GM18519 (cell line): ENCODE measurements around the gene GTPBP4.

Experiments used
- ATAC-seq: cut with Tn5 transposase; IDR thresholded peaks from one replicate; pipeline ENCODE4 v1.9.1; 2021; ENCODE audit warnings: mild to moderate bottlenecking, moderate library complexity; ENCODE audit not compliant: unreplicated experiment, low FRiP score

GTPBP4 gene

GRCh38 chr10:964988-965417 is 23.2 kb upstream of the GTPBP4 start:
- ATAC-seq, result no peak

DNA sequence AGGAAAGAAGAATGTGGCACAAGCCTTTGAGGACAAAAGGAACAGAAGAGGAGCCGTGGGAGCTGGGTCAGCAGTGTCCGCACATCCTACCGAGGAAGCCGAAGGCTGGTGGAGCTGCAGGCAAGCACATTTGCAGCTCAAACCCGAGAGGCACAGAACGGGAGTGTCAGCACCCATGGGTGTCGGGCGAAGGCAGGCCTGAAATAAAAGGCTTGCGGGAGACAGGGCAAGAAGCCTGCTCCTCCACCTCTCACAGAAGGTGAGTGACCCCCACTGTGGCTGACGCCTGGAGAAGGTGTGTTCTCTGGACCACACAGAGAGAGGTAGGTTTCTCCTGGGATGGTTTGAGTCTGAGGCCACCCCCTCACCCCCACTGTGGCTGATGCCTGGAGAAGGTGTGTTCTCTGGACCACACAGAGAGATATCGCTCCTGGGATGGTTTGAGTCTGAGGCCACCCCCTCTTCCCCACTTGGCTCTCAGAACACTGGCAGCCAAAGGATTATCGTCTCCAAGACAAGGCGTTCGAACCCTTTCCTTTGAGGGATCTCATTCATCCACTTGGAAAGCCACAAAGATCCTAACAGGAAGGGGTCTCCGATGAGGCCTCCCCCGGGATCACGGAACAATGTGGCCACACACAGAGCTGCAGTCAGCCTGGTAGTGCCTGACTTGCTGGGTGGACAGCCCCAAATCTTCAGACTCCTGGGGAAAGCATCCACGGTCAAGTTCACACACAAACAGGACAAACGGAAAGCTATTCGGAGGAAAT is 21.6 kb upstream of the GTPBP4 start:
- no peak for ATAC-seq

DNA sequence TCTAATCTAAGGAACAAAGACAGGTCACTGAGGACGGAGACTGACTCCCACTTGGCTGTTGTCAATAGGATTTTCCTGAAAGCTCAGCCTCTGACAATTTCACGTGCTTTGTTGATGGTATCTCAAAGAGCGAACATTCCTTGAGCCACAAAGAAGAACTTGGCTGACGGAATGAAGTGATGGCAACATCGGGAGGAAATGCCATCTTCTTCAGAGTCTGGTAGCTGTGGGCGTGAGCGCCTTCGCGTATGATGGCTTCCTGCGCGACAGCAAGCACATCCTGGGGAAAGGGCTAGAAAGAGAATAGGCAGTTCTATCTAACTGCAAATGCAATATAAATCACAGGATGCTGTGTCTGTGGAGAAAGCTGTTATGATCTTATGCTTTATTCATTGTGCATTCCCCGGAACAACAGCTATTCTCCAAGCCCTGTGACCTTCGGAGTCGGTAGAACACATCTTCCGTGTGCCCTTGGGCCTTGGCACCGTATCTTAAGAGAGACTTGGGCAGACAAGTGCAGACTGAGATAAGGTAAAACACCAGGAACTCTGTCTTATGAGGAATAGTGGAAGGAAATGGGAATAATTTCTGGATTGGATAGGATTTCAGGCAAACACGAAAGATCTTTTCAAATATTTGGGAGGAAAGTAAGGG is 19.6 kb upstream of the GTPBP4 start:
- no peak for ATAC-seq

DNA sequence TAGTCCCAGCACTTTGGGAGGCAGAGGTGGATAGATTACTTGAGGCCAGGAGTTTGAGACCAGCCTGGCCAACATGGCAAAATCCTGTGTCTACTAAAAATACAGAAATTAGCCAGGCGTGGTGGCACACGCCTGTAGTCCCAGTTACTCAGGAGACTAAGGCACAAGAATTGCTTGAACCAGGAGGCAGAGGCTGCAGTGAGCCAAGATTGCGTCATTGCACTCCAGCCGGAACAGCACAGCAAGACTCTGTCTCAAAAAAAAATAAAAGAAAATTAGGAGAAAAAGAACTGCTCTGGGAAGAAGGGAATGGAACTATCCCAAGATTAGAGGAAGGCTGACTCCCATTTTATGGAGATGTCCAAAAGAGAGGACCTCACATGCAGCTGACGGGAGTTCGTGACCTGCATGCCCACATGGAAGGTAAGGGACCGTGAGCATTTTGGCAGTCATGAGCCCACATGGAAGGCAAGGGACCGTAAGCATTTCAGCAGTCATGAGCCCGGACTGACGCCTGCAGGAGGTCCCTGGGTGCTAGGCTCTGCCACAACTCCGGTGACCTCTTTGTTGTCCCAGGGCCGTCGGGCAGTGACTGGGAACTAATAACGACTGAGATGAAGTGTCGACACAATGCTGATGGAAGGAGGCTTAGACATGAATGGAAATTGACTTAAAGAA is 18.6 kb upstream of the GTPBP4 start:
- ATAC-seq, result no peak

DNA sequence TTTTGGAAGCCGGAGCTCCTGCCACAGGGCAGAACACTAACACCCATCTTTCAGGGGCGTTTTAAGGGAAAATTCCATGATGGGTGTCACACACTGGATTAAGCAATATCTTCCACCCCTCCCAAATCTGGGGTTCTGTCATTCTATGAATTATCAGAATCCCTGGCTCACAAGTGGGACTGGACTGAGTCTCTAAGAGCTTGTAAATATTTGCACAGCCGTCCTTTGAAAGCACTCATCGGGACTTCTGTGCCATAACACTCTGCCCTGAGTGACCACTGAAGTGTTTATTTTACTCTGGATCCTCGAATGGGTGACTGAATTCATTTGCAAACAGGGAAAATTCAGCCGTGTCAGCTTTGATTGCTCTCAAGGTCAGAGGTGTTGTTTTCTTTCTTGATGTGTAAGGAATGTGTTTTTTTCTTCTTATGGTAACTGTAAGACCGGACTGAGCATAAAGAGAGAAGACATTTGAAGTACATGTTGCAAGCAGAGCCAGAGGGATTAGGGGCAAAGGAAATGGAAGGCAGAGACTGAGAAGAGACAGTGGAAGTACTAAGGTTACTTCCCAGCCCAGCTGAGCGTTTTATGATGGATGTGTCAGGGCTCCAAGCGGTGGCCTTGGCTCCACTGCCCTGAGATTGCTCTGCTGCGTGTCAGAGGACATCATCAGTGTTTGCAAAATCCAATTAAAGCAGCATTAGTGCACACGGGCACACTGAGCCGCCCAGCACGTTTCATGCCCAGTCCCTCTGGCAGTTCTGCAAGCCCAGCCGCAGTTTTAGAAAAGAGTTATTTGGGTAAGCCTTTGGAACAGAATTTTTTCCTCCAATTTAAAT is 17.7 kb upstream of the GTPBP4 start:
- no peak for ATAC-seq

DNA sequence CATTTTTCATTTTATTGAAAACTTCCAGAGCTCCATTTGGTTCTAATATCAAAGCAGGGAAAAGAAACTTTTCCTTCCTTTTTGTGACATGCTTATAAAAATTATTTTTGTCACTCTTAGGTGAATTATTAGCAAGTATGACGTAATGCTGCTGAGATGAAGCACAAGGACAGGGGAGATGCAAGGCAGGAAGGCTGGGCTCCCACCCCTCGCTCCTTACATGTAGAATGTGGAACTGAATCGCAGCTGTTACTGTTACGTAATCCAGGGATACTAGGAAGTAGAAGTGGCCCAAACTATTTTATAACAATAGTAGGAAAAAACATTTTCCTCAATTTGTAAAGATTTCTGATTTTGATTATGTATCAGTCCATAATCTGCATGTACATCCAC is 17.1 kb upstream of the GTPBP4 start:
- no peak for ATAC-seq

DNA sequence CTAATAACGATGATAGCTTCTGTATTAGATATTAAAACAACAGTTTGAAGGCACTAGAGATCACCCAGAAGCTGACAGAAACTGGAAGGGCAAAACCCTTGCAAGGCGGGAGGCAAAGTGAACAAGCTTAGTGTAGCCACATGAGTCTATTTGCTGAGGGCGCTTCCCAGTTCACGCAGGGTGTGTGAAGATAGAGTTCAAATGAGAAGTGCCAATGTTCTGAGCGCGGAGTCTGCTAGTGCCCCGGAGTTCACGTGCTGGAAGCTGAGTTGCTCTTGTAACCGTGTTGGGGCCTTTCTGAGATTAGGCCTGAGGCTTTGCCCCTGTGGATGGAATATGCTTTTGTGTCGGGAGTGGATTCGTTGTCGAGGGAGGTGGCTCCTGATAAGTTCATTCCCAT is 16.6 kb upstream of the GTPBP4 start:
- ATAC-seq, result no peak

DNA sequence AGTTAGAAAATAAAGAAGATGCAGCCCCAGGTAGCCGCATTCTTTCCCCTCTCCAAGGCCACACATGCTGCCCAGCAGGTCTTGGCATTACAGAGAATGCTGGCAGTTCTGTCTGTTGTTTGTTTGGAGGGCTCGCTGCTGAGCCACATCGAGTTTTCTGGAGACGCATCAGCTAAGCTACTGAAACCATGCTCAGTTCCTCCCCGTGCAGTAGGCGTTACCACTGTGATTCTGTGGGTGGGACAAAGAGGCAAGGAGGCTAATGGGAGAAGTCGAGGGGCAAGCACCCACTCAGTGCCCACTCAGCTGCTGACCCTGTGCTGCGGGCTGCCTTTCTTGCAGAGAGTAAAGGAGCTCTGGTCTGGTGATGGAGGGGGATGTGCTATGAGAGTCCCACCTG is 15.5 kb upstream of the GTPBP4 start:
- no peak for ATAC-seq

GRCh38 chr10:974038-974784 is 14.0 kb upstream of the GTPBP4 start:
- ATAC-seq, result no peak

- no peak for ATAC-seq
Observed at GRCh38 chr10:974785-975074, 13.5 kb upstream of the GTPBP4 start.

DNA sequence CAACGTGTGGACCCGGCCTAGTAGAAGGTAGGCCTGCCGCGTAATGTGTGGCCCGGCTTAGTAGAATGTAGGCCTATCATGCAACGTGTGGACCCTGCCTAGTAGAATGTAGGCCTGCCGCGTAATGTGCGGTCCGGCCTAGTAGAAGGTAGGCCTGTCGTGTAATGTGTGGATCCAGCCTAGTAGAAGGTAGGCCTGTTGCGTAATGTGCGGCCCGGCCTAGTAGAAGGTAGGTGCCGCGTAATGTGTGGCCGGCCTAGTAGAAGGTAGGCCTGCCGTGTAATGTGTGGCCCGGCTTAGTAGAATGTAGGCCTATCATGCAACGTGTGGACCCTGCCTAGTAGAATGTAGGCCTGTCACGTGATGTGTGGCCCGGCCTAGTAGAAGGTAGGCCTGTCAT is 11.9 kb upstream of the GTPBP4 start:
- no peak for ATAC-seq

- ATAC-seq, result no peak
Observed at GRCh38 chr10:978826-979421, 9.3 kb upstream of the GTPBP4 start.

GRCh38 chr10:980468-981093 is 7.7 kb upstream of the GTPBP4 start:
- no peak for ATAC-seq

GRCh38 chr10:983401-983800 is 4.8 kb upstream of the GTPBP4 start:
- no peak for ATAC-seq

GRCh38 chr10:983971-984655 is 4.1 kb upstream of the GTPBP4 start:
- no peak for ATAC-seq

GRCh38 chr10:985361-985760 is 2.9 kb upstream of the GTPBP4 start:
- ATAC-seq, result no peak

DNA sequence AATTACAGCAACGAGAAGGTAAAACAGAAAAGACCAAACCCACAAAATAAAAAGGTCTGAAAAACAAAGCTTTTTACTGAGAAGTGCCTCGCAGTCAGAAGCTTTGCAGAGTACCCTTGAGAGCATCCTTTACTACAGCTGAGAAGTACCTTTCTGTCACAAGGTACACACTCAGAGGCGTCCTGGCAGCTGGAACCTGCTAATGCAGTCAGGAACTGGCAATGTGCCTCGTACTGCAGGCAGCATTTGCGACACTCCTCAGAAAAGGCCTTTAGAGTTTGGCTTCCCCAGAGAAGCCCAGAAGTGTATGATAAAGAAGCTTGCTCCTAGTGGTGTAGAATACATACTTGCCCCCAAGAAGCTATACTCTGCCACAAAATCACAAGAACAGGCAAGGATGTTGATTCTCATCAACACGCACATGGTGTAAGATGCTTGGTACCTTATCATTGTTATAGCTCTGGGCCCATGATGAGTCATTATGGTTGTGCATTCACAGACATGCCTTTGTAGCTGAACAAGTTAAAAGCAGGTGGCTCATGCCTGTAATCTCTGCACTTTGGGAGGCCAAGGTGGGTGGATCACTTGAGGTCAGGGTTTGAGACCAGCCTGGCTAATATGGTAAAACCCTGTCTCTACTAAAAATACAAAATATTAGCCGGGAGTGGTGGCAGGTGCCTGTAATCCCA is 2.0 kb upstream of the GTPBP4 start:
- ATAC-seq, result no peak

DNA sequence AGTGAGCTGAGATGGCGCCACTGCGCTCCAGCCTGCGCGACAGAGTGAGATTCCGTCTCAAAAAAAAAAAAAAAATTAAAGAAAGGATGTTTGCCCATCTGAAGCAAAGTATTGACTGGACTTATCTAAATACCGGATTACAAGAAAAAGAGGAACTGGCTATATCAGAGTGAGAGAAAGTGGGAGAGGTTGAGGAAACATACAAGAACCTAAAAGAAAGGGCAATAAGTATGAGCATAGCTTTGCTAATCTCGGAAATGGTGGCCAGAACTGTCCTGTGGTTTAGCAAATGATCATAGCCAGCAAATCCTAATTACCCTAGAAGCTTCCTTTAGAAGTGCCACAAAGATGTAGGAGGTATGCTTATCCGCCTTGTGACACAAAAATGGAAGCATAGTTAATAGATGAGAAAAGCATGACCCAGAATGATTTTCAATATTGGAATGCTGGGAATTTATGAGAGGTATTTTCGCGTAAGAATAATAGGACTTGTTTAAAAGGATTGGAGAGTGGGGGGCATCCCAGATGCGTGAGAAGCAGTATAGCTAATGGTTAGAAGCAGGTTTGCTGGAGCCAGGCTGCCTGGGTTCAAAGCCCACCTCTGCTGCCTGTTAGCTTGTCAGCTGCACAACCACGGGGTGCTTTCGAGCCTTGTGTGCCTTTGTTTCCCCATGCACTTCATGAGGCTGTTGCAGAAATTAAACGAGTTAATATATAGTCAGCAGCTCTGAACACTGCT is 1.2 kb upstream of the GTPBP4 start:
- no peak for ATAC-seq
